NCI-H1417 (cell line): ENCODE measurements around the gene CSF2RB.
A peak's percentile ranks its signal among the peaks of the same experiment; 100 is the strongest.

Experiments
- DNase-seq, 3 experiments: peaks; one replicate each; lab custom pipeline; 2025; lab: John Stamatoyannopoulos, UW

The CSF2RB gene

GRCh38 chr22:36913427-36914389, at the start of gene CSF2RB:
Gene CSF2RB, plus strand, starts transcription at chr22:36913628. Its CDS starts 8,580 bp downstream, at chr22:36922208.
- DNase-seq, result no peak

- no peak for DNase-seq
Observed at GRCh38 chr22:36863979-36864378, 49.4 kb upstream of the CSF2RB start.

GRCh38 chr22:36864454-36865215, 48.8 kb upstream of the CSF2RB start:
- DNase-seq, result no peak

- DNase-seq, result no peak
Observed at GRCh38 chr22:36865346-36865745, 48.1 kb upstream of the CSF2RB start.

GRCh38 chr22:36867695-36868094, 45.7 kb upstream of the CSF2RB start:
- no peak for DNase-seq

- DNase-seq, result no peak
Observed at GRCh38 chr22:36868546-36869181, 44.8 kb upstream of the CSF2RB start.

GRCh38 chr22:36870250-36870649, 43.2 kb upstream of the CSF2RB start:
- no peak for DNase-seq

- DNase-seq, result no peak
Observed at GRCh38 chr22:36871669-36872081, 41.8 kb upstream of the CSF2RB start.

- DNase-seq, result no peak
Observed at GRCh38 chr22:36872084-36872483, 41.3 kb upstream of the CSF2RB start.

- DNase-seq, result no peak
Observed at GRCh38 chr22:36872866-36873498, 40.4 kb upstream of the CSF2RB start.

- DNase-seq, result peak in 2 of 3 experiments; percentile 2 to 35
Observed at GRCh38 chr22:36873614-36874308, 39.7 kb upstream of the CSF2RB start.

GRCh38 chr22:36874309-36874696, 39.1 kb upstream of the CSF2RB start:
- DNase-seq, result no peak

- no peak for DNase-seq
Observed at GRCh38 chr22:36874736-36875135, 38.7 kb upstream of the CSF2RB start.

GRCh38 chr22:36875741-36876140, 37.7 kb upstream of the CSF2RB start:
- no peak for DNase-seq

GRCh38 chr22:36879775-36880174, 33.7 kb upstream of the CSF2RB start:
- no peak for DNase-seq

- no peak for DNase-seq
Observed at GRCh38 chr22:36881504-36882245, 31.8 kb upstream of the CSF2RB start.

GRCh38 chr22:36884349-36885158, 28.9 kb upstream of the CSF2RB start:
- DNase-seq, result no peak

- no peak for DNase-seq
Observed at GRCh38 chr22:36885474-36885873, 28.0 kb upstream of the CSF2RB start.

- DNase-seq, result no peak
Observed at GRCh38 chr22:36886016-36886415, 27.4 kb upstream of the CSF2RB start.

- DNase-seq, result no peak
Observed at GRCh38 chr22:36887162-36887561, 26.3 kb upstream of the CSF2RB start.
